Fibroblast of the conjunctiva (primary cell): ENCODE results near the gene TRAPPC2L.

Source experiments
- DNase-seq: peaks from one replicate; pipeline ENCODE4 v3.0.0-alpha.2; 2010; ENCODE audit warnings: low read depth

TRAPPC2L gene

DNA sequence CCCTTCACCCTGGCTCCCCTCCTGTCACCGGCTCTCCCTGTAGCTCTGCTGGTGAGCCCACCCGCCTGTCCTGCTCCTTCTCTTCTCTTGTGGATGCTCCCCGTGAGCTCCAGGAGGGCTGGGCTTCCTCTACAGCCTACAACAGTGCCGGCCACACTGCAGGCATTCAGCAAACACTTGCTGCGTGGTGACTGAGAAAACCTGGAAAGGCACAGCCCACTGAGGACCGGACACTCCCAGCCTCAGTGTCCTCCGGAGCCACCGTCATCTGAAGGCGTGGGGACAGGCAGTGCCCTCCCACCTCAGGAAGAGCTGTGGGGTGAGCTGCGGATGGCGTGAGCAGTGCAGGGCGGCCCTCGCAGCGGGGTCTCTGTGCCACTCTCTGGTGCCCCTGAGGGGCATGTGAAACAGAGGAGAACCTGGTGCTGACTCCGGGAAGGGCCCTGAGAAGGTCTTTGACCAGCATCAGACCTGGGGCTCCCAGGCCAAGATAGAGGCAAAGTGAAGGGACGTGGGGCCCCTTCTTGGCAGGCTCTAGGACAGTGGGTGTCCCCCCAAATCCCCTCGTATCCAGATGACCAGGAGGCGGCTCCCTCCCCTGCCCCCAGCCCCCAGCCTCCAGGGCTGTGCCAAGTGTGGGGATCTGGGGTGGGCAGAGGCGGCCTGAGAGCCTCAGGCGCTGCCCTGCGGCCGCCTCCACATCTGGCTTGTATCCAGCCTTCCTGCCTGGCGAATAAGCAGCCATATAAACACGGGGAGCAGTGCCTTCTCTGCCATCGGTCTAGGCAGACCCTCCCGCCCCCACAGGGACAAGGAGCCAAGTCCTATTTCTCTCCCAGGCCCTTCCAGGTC, 53.6 kb downstream of the TRAPPC2L start:
- no peak for DNase-seq

DNA sequence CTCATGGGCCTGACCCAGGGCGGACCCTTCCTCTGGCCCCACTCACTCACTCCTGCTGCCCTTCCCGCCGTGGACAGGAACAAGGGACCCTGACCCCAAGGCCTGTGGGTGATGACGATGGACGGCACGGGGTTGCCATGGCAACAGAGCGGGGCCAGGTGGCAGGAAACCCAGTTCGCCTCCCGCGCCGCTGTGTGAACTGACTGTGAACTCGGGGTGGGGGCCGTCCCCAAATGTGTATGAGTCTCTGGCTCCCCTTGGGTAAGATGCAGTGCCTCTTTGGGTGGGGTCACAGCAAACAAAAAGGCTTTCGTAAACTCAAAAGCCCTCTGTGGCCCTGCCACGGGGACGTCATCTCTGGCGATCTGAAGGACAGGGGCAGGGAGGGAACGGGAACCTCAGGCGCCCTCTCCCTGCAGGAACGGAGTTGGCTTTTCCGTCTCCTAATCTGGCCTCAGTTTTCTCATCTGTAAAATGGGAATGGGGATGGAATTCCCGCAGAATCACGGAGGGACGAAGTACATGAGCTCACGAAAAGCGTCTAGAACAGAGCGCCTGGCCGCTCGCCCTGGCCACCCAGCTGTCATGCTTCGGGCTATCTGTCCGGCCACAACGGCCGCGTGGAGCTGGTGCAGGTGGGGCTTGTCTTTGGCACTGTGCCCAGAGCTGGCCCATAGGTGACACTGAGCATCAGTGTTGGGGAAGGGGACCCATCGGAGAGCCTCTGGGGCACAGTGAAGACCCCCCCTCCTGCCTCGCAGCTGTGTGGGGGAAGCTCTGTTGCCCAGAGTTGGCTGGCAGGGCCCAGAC, 54.4 kb downstream of the TRAPPC2L start:
- DNase-seq: no peak

DNA sequence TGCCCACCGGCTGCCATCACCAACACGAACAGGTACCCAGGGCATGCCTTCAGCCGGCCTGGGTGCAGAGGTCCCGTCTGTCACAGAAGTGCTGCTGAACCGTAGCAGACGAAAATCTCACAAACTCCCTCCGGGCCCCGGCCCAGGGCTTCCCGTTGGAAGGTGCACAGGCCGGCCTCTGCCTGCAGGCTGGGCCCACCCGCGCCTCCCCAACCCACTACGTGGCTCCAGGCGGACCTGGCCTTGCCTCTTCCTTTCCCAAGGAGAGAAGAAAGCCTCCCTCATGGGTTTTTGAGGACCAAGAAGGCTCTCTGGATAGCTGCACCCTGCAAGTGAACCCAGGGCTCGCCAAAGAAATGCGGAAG, 55.0 kb downstream of the TRAPPC2L start:
- DNase-seq: no peak
